ENCODE data around the gene DLGAP4.

Gene DLGAP4

GRCh38 chr20:36301359-36302119 is 4.6 kb upstream of the DLGAP4 start:
- TF ChIP-seq CTCF (IDR thresholded peaks at IDR 0.05; ENCODE audit: low read depth, low read length), result no peak
- in situ Hi-C loops (cut with HindIII; ENCODE audit: low sequenced_read_pairs), result no loop called here
- DNase-seq (ENCODE audit: low read depth, low spot score), result no peak
- no peak overlapping the region for H3K4me3 ChIP-seq (ENCODE audit: low read depth, low read length)

DNA sequence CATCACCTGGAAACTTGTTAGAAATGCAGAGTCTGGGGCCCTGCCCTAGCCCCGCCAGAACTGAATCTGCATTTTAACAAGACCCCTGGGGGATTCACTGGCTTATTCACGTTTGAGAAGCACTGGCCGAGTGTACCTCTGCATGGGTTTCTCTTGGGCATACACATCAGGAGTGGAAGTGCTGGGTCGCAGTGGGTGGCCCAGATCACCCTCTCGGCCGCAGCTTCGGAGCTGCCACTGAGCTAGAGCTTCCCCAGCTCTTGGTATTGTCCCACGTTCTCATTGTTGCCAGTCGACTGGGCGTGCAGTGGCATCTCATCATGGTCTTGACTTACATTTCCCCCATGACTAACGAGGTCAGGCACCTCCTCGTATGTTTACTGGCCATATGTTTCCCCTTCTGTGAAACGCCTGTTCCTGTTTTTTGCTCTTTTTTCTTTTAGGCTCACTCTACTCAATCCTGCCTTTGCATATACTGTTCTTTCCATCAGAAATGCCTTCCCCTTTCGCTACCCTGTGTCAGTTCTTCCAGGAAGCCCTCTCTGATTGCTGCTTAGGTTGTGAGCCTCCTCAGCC is 3.0 kb upstream of the DLGAP4 start:
- no peak for TF ChIP-seq CTCF (IDR thresholded peaks at IDR 0.05; ENCODE audit: low read depth, low read length)
- H3K4me3 ChIP-seq (ENCODE audit: low read depth, low read length), result no peak overlapping the region
- no peak for DNase-seq (ENCODE audit: low read depth, low spot score)
- in situ Hi-C loops (cut with HindIII; ENCODE audit: low sequenced_read_pairs), result no loop called here

GRCh38 chr20:36303831-36304230 is 2.3 kb upstream of the DLGAP4 start:
- DNase-seq (ENCODE audit: low read depth, low spot score), result no peak
- in situ Hi-C loops (cut with HindIII; ENCODE audit: low sequenced_read_pairs), result no loop called here
- no peak overlapping the region for H3K4me3 ChIP-seq (ENCODE audit: low read depth, low read length)
- TF ChIP-seq CTCF (IDR thresholded peaks at IDR 0.05; ENCODE audit: low read depth, low read length), result no peak

DNA sequence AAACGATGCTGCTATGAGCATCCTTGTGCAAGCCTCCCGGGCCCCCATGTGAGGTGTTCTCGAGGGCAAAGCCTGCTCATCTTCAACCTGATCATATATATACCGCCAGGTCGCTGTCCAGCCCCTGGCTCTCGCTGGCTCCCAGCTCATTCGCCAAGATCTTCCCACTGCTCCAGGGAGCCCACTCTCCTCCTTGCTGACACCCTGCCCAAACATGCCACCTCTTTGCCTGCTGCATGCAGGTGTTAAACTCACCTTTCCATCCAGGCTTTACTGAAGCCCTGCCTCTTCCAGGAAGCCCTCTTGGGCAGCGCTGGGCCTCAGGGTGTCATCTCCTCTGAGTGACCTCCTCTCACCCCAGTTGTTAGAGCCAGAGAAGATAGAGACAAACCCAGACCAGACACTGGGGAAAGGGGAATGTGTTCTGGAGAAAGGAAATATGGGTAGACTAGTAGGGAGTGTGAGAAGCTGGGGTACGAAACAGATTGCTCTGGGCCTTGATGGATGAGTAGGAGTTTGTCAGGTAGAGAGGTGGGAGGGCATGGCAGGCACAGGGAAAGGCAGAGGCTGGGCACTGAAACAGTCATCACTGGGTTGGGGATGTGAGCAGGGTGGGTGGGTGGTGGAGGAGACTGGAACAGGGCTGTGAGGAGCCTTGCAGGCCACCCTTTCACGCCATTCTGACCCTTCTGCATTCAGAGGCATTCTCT is 1.2 kb upstream of the DLGAP4 start:
- peak; percentile 1 for DNase-seq (ENCODE audit: low read depth, low spot score)
- TF ChIP-seq CTCF (IDR thresholded peaks at IDR 0.05; ENCODE audit: low read depth, low read length), result no peak
- in situ Hi-C loops (cut with HindIII; ENCODE audit: low sequenced_read_pairs), result no loop called here
- no peak overlapping the region for H3K4me3 ChIP-seq (ENCODE audit: low read depth, low read length)

DNA sequence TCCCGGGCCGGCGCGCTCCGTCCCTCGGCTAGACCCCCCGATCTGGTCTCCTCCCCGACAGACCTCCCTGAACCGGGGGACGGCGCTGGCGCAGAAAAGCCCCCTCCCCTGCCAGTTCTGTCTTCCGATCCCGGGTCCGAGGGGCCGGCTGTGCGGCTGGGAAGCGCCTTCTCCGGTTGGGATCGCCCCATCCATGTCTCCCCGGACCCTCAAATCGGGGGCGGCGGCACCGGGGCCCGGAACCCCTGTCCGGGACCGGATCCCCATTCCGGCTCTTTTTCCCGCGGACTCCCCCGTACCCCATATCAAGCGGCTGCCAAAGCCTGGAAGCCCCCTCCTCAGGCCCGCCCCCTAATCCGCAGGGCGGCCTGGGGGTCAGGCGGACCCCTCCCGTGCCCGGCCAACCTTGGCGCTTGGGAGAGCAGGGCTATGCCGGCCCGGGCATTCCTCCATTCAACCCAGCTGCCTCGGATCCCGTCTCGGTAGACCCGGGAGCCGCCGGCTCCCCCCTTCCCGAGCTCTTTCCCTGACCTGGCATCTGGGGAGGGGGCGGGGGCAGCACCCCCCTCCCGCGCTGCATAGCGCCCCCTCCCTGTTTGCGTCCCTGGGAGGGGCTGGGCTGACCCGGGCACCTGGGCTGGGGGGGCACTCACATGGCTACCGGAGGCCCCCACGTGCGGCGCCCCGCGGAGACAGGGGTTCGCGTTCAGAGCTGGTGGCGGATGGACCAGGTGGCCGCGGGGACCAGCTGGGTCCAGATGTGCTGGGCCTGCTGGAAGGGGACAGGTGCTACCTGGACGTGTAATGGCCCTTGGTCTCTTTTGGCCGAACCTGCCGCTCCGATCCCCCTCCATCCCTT is 643 bp downstream of the DLGAP4 start:
- TF ChIP-seq CTCF (IDR thresholded peaks at IDR 0.05; ENCODE audit: low read depth, low read length), result no peak
- H3K4me3 ChIP-seq (ENCODE audit: low read depth, low read length), result no peak overlapping the region
- DNase-seq (ENCODE audit: low read depth, low spot score), result no peak
- in situ Hi-C loops (cut with HindIII; ENCODE audit: low sequenced_read_pairs), result no loop called here

Measured in astrocyte of the spinal cord (primary cell).